ENCODE data around the gene CRX.
"Not testable (repeated sequence)": the region's sequence is repeated elsewhere in the genome, so short reads cannot be mapped to it uniquely, and the experiment has no call there.

CRX gene

GRCh38 chr19:47803671-47804070 is 18.1 kb upstream of the CRX start:
- DNase-seq (ENCODE audit: low read depth) = not testable (repeated sequence)

GRCh38 chr19:47804451-47804850 is 17.3 kb upstream of the CRX start, which contains the start of gene TPRX1:
TPRX1 (minus strand) TSS chr19:47804551; CDS start chr19:47804539, 12 bp downstream.
- DNase-seq (ENCODE audit: low read depth) = not testable (repeated sequence)

- no peak for DNase-seq (ENCODE audit: low read depth)
Observed at GRCh38 chr19:47805313-47805712, 16.4 kb upstream of the CRX start.

GRCh38 chr19:47806435-47806834 is 15.3 kb upstream of the CRX start:
- DNase-seq (ENCODE audit: low read depth) = no peak

- peak; percentile 32 for DNase-seq (ENCODE audit: low read depth)
Observed at GRCh38 chr19:47813304-47813994, 8.3 kb upstream of the CRX start.

GRCh38 chr19:47813995-47814328 is 7.8 kb upstream of the CRX start:
- no peak for DNase-seq (ENCODE audit: low read depth)

- DNase-seq (ENCODE audit: low read depth) = not testable (repeated sequence)
Observed at GRCh38 chr19:47816270-47816669, 5.5 kb upstream of the CRX start.

- not testable (repeated sequence) for DNase-seq (ENCODE audit: low read depth)
Observed at GRCh38 chr19:47818221-47818620, 3.5 kb upstream of the CRX start.

- no peak for DNase-seq (ENCODE audit: low read depth)
Observed at GRCh38 chr19:47819858-47820257, 1.9 kb upstream of the CRX start.

- DNase-seq (ENCODE audit: low read depth) = no peak
Observed at GRCh38 chr19:47820410-47820809, 1.3 kb upstream of the CRX start.

GRCh38 chr19:47824396-47824795 is 2.7 kb downstream of the CRX start:
- no peak for DNase-seq (ENCODE audit: low read depth)

GRCh38 chr19:47826800-47827199 is 5.1 kb downstream of the CRX start:
- no peak for DNase-seq (ENCODE audit: low read depth)

- no peak for DNase-seq (ENCODE audit: low read depth)
Observed at GRCh38 chr19:47832723-47833122, 11.0 kb downstream of the CRX start.

GRCh38 chr19:47836038-47836437 is 14.3 kb downstream of the CRX start:
- DNase-seq (ENCODE audit: low read depth) = no peak

- no peak for DNase-seq (ENCODE audit: low read depth)
Observed at GRCh38 chr19:47839411-47839810, 17.7 kb downstream of the CRX start.

GRCh38 chr19:47839913-47840312 is 18.2 kb downstream of the CRX start:
- no peak for DNase-seq (ENCODE audit: low read depth)

GRCh38 chr19:47842941-47843340 is 21.2 kb downstream of the CRX start:
- no peak for DNase-seq (ENCODE audit: low read depth)

- DNase-seq (ENCODE audit: low read depth) = no peak
Observed at GRCh38 chr19:47848425-47848822, 26.7 kb downstream of the CRX start.

- no peak for DNase-seq (ENCODE audit: low read depth)
Observed at GRCh38 chr19:47848823-47849473, 27.2 kb downstream of the CRX start.

GRCh38 chr19:47853003-47853402 is 31.3 kb downstream of the CRX start:
- no peak for DNase-seq (ENCODE audit: low read depth)

- no peak for DNase-seq (ENCODE audit: low read depth)
Observed at GRCh38 chr19:47854459-47854858, 32.7 kb downstream of the CRX start.

GRCh38 chr19:47858231-47858630 is 36.5 kb downstream of the CRX start:
- not testable (repeated sequence) for DNase-seq (ENCODE audit: low read depth)

- not testable (repeated sequence) for DNase-seq (ENCODE audit: low read depth)
Observed at GRCh38 chr19:47858646-47859285, 37.0 kb downstream of the CRX start, which contains the start of gene TPRX2. TPRX2 (plus strand) TSS chr19:47859235; CDS start chr19:47859247, 12 bp downstream.
